ENCODE results near the gene CASP7. TPM values are rescaled to one million over a fixed set of nuclear protein-coding genes. Genes with fewer than 3 reads are reported as not detected.
"Not testable (repeated sequence)": the region's sequence is repeated elsewhere in the genome, so short reads cannot be mapped to it uniquely, and the experiment has no call there.

CASP7 gene
- total RNA-seq, 2 experiments from 2014 or later = 14.8 to 16.5 TPM

GRCh38 chr10:113765910-113766309 is 86.2 kb downstream of the CASP7 start:
- no TSS peak for BruUV-seq (replicated peaks)
- Histone ChIP-seq H3K4me3 (ENCODE audit: low read depth, low read length, poor library complexity, severe bottlenecking) (no peak overlapping the region), H3K36me3 (ENCODE audit: insufficient read depth, low read length) (no peaks in the 10 kb centered on the region), H3K4me2 (ENCODE audit: low read length) (no peak overlapping the region), H3K4me1 (ENCODE audit: insufficient read depth, low read length, poor library complexity, severe bottlenecking) (no peaks in the 10 kb centered on the region), H4K20me1 (ENCODE audit: insufficient read depth, low read length) (no peaks in the 10 kb centered on the region), H2AFZ (ENCODE audit: low read length) (no peak overlapping the region), H3K9me2 (ENCODE audit: insufficient read depth, low read length) (no peaks in the 10 kb centered on the region), H3K9me3 (ENCODE audit: low read length) (0 out of 2 replicates have a peak, but pooled peaks cover 4% of the 10 kb centered on the region), H3K27ac (ENCODE audit: low read depth, low read length, poor library complexity, severe bottlenecking) (no peak overlapping the region), H3K79me2 (ENCODE audit: insufficient read depth, low read depth, low read length) (no peaks in the 10 kb centered on the region)
- ChIA-PET CTCF (ENCODE audit: unreplicated experiment) (no interaction called here), POLR2A (no interaction called here)
- no peak for TF ChIP-seq EZH2phosphoT487 (IDR thresholded peaks at IDR 0.05; ENCODE audit: borderline replicate concordance, low read depth, low read length)
- no peak for TF ChIP-seq CTCF (conservative IDR thresholded peaks at IDR 0.05; ENCODE audit: low read length)
- intact Hi-C loops (cut with micrococcal nuclease; ENCODE audit: unreplicated experiment) = no loop called here
- DNase-seq (ENCODE audit: low spot score) = no peak

- no peaks in the 10 kb centered on the region for H3K9me2 ChIP-seq (ENCODE audit: insufficient read depth, low read length)
- TF ChIP-seq EZH2phosphoT487 (IDR thresholded peaks at IDR 0.05; ENCODE audit: borderline replicate concordance, low read depth, low read length) (no peak), CTCF (conservative IDR thresholded peaks at IDR 0.05; ENCODE audit: low read length) (no peak)
- no peak for DNase-seq (ENCODE audit: low spot score)
- no peaks in the 10 kb centered on the region for H3K36me3 ChIP-seq (ENCODE audit: insufficient read depth, low read length)
- ChIA-PET CTCF (ENCODE audit: unreplicated experiment) (no interaction called here), POLR2A (interaction anchor here (0.6 to 1.2 kb wide), 2 partner anchors 34 to 1804 kb away, joined by 3 read pairs; no protein-coding TSS in a partner anchor)
- no peaks in the 10 kb centered on the region for H4K20me1 ChIP-seq (ENCODE audit: insufficient read depth, low read length)
- H3K4me3 ChIP-seq (ENCODE audit: low read depth, low read length, poor library complexity, severe bottlenecking) = no peak overlapping the region
- H3K4me2 ChIP-seq (ENCODE audit: low read length) = no peak overlapping the region
- 0 out of 2 replicates have a peak, but pooled peaks cover 4% of the 10 kb centered on the region for H3K9me3 ChIP-seq (ENCODE audit: low read length)
- no peaks in the 10 kb centered on the region for H3K79me2 ChIP-seq (ENCODE audit: insufficient read depth, low read depth, low read length)
- H3K27ac ChIP-seq (ENCODE audit: low read depth, low read length, poor library complexity, severe bottlenecking) = no peak overlapping the region
- no TSS peak for BruUV-seq (replicated peaks)
- intact Hi-C loops (cut with micrococcal nuclease; ENCODE audit: unreplicated experiment) = no loop called here
- H3K4me1 ChIP-seq (ENCODE audit: insufficient read depth, low read length, poor library complexity, severe bottlenecking) = no peaks in the 10 kb centered on the region
- no peak overlapping the region for H2AFZ ChIP-seq (ENCODE audit: low read length)
Measured at GRCh38 chr10:113767222-113767621, 87.5 kb downstream of the CASP7 start.

DNA sequence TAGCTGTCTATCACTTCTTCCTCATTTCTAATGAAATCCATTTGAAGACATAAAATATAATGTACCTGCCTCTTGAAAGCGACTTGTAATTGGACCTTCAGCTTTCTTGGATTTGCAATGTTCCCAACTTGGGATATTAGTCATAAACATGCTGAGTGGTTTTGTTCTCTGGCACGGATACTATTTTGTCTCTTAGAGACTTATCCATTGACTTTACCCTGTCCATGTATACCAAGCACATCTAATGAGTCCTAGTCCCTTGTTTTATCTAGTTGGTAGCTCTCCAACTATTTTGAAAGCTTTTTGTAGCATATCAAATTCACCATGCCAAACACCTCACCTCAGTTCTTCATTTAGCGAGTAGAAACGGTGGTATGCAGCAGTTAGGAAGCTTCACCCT is 90.6 kb downstream of the CASP7 start:
- BruUV-seq (replicated peaks) = no TSS peak
- Histone ChIP-seq H2AFZ (ENCODE audit: low read length) (no peak overlapping the region), H3K9me2 (ENCODE audit: insufficient read depth, low read length) (no peaks in the 10 kb centered on the region), H3K79me2 (ENCODE audit: insufficient read depth, low read depth, low read length) (no peaks in the 10 kb centered on the region), H3K4me1 (ENCODE audit: insufficient read depth, low read length, poor library complexity, severe bottlenecking) (no peaks in the 10 kb centered on the region), H3K4me3 (ENCODE audit: low read depth, low read length, poor library complexity, severe bottlenecking) (no peak overlapping the region), H3K27ac (ENCODE audit: low read depth, low read length, poor library complexity, severe bottlenecking) (no peak overlapping the region), H3K9me3 (ENCODE audit: low read length) (no peaks in the 10 kb centered on the region), H3K36me3 (ENCODE audit: insufficient read depth, low read length) (no peaks in the 10 kb centered on the region), H4K20me1 (ENCODE audit: insufficient read depth, low read length) (no peaks in the 10 kb centered on the region), H3K4me2 (ENCODE audit: low read length) (no peak overlapping the region)
- ChIA-PET CTCF (ENCODE audit: unreplicated experiment) (no interaction called here), POLR2A (interaction anchor here (0.7 to 1.2 kb wide), 2 partner anchors 10 to 17 kb away, joined by 3 to 4 read pairs; no protein-coding TSS in a partner anchor)
- no peak for TF ChIP-seq CTCF (conservative IDR thresholded peaks at IDR 0.05; ENCODE audit: low read length)
- no peak for TF ChIP-seq EZH2phosphoT487 (IDR thresholded peaks at IDR 0.05; ENCODE audit: borderline replicate concordance, low read depth, low read length)
- no peak for DNase-seq (ENCODE audit: low spot score)
- intact Hi-C loops (cut with micrococcal nuclease; ENCODE audit: unreplicated experiment) = no loop called here

GRCh38 chr10:113771131-113771530 is 91.4 kb downstream of the CASP7 start:
- H2AFZ ChIP-seq (ENCODE audit: low read length); H3K4me2 ChIP-seq (ENCODE audit: low read length); H3K4me1 ChIP-seq (ENCODE audit: insufficient read depth, low read length, poor library complexity, severe bottlenecking); H4K20me1 ChIP-seq (ENCODE audit: insufficient read depth, low read length); H3K79me2 ChIP-seq (ENCODE audit: insufficient read depth, low read depth, low read length); DNase-seq (ENCODE audit: low spot score); BruUV-seq (replicated peaks); H3K4me3 ChIP-seq (ENCODE audit: low read depth, low read length, poor library complexity, severe bottlenecking); CTCF ChIA-PET (ENCODE audit: unreplicated experiment); H3K9me3 ChIP-seq (ENCODE audit: low read length); intact Hi-C loops (cut with micrococcal nuclease; ENCODE audit: unreplicated experiment); H3K9me2 ChIP-seq (ENCODE audit: insufficient read depth, low read length); H3K36me3 ChIP-seq (ENCODE audit: insufficient read depth, low read length); H3K27ac ChIP-seq (ENCODE audit: low read depth, low read length, poor library complexity, severe bottlenecking): not testable (repeated sequence)
- POLR2A ChIA-PET = interaction anchor here (0.6 to 1.2 kb wide), 2 partner anchors 10 to 1087 kb away, joined by 3 to 4 read pairs; no protein-coding TSS in a partner anchor
